ENCODE data around the gene STPG2.
"Not testable (repeated sequence)": the region's sequence is repeated elsewhere in the genome, so short reads cannot be mapped to it uniquely, and the experiment has no call there.

STPG2 gene

GRCh38 chr4:97585274-97585673, 558.0 kb downstream of the STPG2 start:
- no peaks in the 10 kb centered on the region for H3K4me1 ChIP-seq (ENCODE audit: control insufficient read depth, insufficient read depth, low read length)
- H3K9me3 ChIP-seq (ENCODE audit: control insufficient read depth, low read length) = no peaks in the 10 kb centered on the region
- H3K27me3 ChIP-seq (ENCODE audit: control insufficient read depth, insufficient read depth, low read length) = no peaks in the 10 kb centered on the region
- H3K4me3 ChIP-seq (ENCODE audit: low read length) = no peak overlapping the region
- H3K36me3 ChIP-seq (ENCODE audit: control insufficient read depth, insufficient read depth, low read length) = no peaks in the 10 kb centered on the region
- H3K9ac ChIP-seq (ENCODE audit: low read length) = no peak overlapping the region

- H3K36me3 ChIP-seq (ENCODE audit: control insufficient read depth, insufficient read depth, low read length) = no peaks in the 10 kb centered on the region
- no peaks in the 10 kb centered on the region for H3K4me1 ChIP-seq (ENCODE audit: control insufficient read depth, insufficient read depth, low read length)
- no peak overlapping the region for H3K9ac ChIP-seq (ENCODE audit: low read length)
- no peaks in the 10 kb centered on the region for H3K9me3 ChIP-seq (ENCODE audit: control insufficient read depth, low read length)
- H3K27me3 ChIP-seq (ENCODE audit: control insufficient read depth, insufficient read depth, low read length) = no peaks in the 10 kb centered on the region
- H3K4me3 ChIP-seq (ENCODE audit: low read length) = no peak overlapping the region
Observed at GRCh38 chr4:97582890-97583289, 560.4 kb downstream of the STPG2 start.

GRCh38 chr4:97577004-97577403, 566.3 kb downstream of the STPG2 start:
- Histone ChIP-seq H3K4me3 (ENCODE audit: low read length) (no peak overlapping the region), H3K27me3 (ENCODE audit: control insufficient read depth, insufficient read depth, low read length) (no peaks in the 10 kb centered on the region), H3K36me3 (ENCODE audit: control insufficient read depth, insufficient read depth, low read length) (no peaks in the 10 kb centered on the region), H3K9ac (ENCODE audit: low read length) (no peak overlapping the region), H3K4me1 (ENCODE audit: control insufficient read depth, insufficient read depth, low read length) (no peaks in the 10 kb centered on the region), H3K9me3 (ENCODE audit: control insufficient read depth, low read length) (no peaks in the 10 kb centered on the region)

GRCh38 chr4:97560009-97560408, 583.3 kb downstream of the STPG2 start:
- Histone ChIP-seq H3K9ac (ENCODE audit: low read length) (no peak overlapping the region), H3K36me3 (ENCODE audit: control insufficient read depth, insufficient read depth, low read length) (no peaks in the 10 kb centered on the region), H3K4me1 (ENCODE audit: control insufficient read depth, insufficient read depth, low read length) (no peaks in the 10 kb centered on the region), H3K4me3 (ENCODE audit: low read length) (no peak overlapping the region), H3K27me3 (ENCODE audit: control insufficient read depth, insufficient read depth, low read length) (no peaks in the 10 kb centered on the region), H3K9me3 (ENCODE audit: control insufficient read depth, low read length) (no peaks in the 10 kb centered on the region)

GRCh38 chr4:97558204-97558778, 585.0 kb downstream of the STPG2 start:
- Histone ChIP-seq H3K9me3 (ENCODE audit: control insufficient read depth, low read length) (no peaks in the 10 kb centered on the region), H3K27me3 (ENCODE audit: control insufficient read depth, insufficient read depth, low read length) (no peaks in the 10 kb centered on the region), H3K4me3 (ENCODE audit: low read length) (no peak overlapping the region), H3K36me3 (ENCODE audit: control insufficient read depth, insufficient read depth, low read length) (no peaks in the 10 kb centered on the region), H3K4me1 (ENCODE audit: control insufficient read depth, insufficient read depth, low read length) (no peaks in the 10 kb centered on the region), H3K9ac (ENCODE audit: low read length) (no peak overlapping the region)

- not testable (repeated sequence) for H3K27me3 ChIP-seq (ENCODE audit: control insufficient read depth, insufficient read depth, low read length); H3K9ac ChIP-seq (ENCODE audit: low read length); H3K36me3 ChIP-seq (ENCODE audit: control insufficient read depth, insufficient read depth, low read length); H3K9me3 ChIP-seq (ENCODE audit: control insufficient read depth, low read length); H3K4me1 ChIP-seq (ENCODE audit: control insufficient read depth, insufficient read depth, low read length); H3K4me3 ChIP-seq (ENCODE audit: low read length)
Observed at GRCh38 chr4:97550637-97551036, 592.6 kb downstream of the STPG2 start.

- H3K36me3 ChIP-seq (ENCODE audit: control insufficient read depth, insufficient read depth, low read length) = no peaks in the 10 kb centered on the region
- H3K9me3 ChIP-seq (ENCODE audit: control insufficient read depth, low read length) = no peaks in the 10 kb centered on the region
- H3K4me3 ChIP-seq (ENCODE audit: low read length) = no peak overlapping the region
- H3K27me3 ChIP-seq (ENCODE audit: control insufficient read depth, insufficient read depth, low read length) = no peaks in the 10 kb centered on the region
- no peak overlapping the region for H3K9ac ChIP-seq (ENCODE audit: low read length)
- H3K4me1 ChIP-seq (ENCODE audit: control insufficient read depth, insufficient read depth, low read length) = no peaks in the 10 kb centered on the region
Observed at GRCh38 chr4:97548943-97549583, 594.2 kb downstream of the STPG2 start.

GRCh38 chr4:97548186-97548585, 595.1 kb downstream of the STPG2 start:
- H3K27me3 ChIP-seq (ENCODE audit: control insufficient read depth, insufficient read depth, low read length) = no peaks in the 10 kb centered on the region

GRCh38 chr4:97531351-97531750, 611.9 kb downstream of the STPG2 start:
- H3K27me3 ChIP-seq (ENCODE audit: control insufficient read depth, insufficient read depth, low read length) = no peaks in the 10 kb centered on the region
- H3K36me3 ChIP-seq (ENCODE audit: control insufficient read depth, insufficient read depth, low read length) = no peaks in the 10 kb centered on the region
- H3K4me3 ChIP-seq (ENCODE audit: low read length) = no peak overlapping the region
- no peaks in the 10 kb centered on the region for H3K9me3 ChIP-seq (ENCODE audit: control insufficient read depth, low read length)
- H3K4me1 ChIP-seq (ENCODE audit: control insufficient read depth, insufficient read depth, low read length) = no peaks in the 10 kb centered on the region
- no peak overlapping the region for H3K9ac ChIP-seq (ENCODE audit: low read length)

More at GRCh38 chr4:97548186-97548585, 595.1 kb downstream of the STPG2 start:
- Histone ChIP-seq H3K4me3 (ENCODE audit: low read length) (no peak overlapping the region), H3K36me3 (ENCODE audit: control insufficient read depth, insufficient read depth, low read length) (no peaks in the 10 kb centered on the region), H3K4me1 (ENCODE audit: control insufficient read depth, insufficient read depth, low read length) (no peaks in the 10 kb centered on the region), H3K9me3 (ENCODE audit: control insufficient read depth, low read length) (no peaks in the 10 kb centered on the region), H3K9ac (ENCODE audit: low read length) (no peak overlapping the region)

- no peak overlapping the region for H3K9ac ChIP-seq (ENCODE audit: low read length)
- H3K27me3 ChIP-seq (ENCODE audit: control insufficient read depth, insufficient read depth, low read length) = no peaks in the 10 kb centered on the region
- no peaks in the 10 kb centered on the region for H3K4me1 ChIP-seq (ENCODE audit: control insufficient read depth, insufficient read depth, low read length)
- no peaks in the 10 kb centered on the region for H3K9me3 ChIP-seq (ENCODE audit: control insufficient read depth, low read length)
- no peak overlapping the region for H3K4me3 ChIP-seq (ENCODE audit: low read length)
- no peaks in the 10 kb centered on the region for H3K36me3 ChIP-seq (ENCODE audit: control insufficient read depth, insufficient read depth, low read length)
Observed at GRCh38 chr4:97530676-97531075, 612.6 kb downstream of the STPG2 start.

GRCh38 chr4:97525236-97525635, 618.0 kb downstream of the STPG2 start:
- no peak overlapping the region for H3K4me3 ChIP-seq (ENCODE audit: low read length)
- no peak overlapping the region for H3K9ac ChIP-seq (ENCODE audit: low read length)
- H3K27me3 ChIP-seq (ENCODE audit: control insufficient read depth, insufficient read depth, low read length) = no peaks in the 10 kb centered on the region
- H3K9me3 ChIP-seq (ENCODE audit: control insufficient read depth, low read length) = no peaks in the 10 kb centered on the region
- no peaks in the 10 kb centered on the region for H3K4me1 ChIP-seq (ENCODE audit: control insufficient read depth, insufficient read depth, low read length)
- no peaks in the 10 kb centered on the region for H3K36me3 ChIP-seq (ENCODE audit: control insufficient read depth, insufficient read depth, low read length)

- Histone ChIP-seq H3K9me3 (ENCODE audit: control insufficient read depth, low read length) (no peaks in the 10 kb centered on the region), H3K36me3 (ENCODE audit: control insufficient read depth, insufficient read depth, low read length) (no peaks in the 10 kb centered on the region), H3K4me3 (ENCODE audit: low read length) (no peak overlapping the region), H3K27me3 (ENCODE audit: control insufficient read depth, insufficient read depth, low read length) (no peaks in the 10 kb centered on the region), H3K9ac (ENCODE audit: low read length) (no peak overlapping the region), H3K4me1 (ENCODE audit: control insufficient read depth, insufficient read depth, low read length) (no peaks in the 10 kb centered on the region)
Observed at GRCh38 chr4:97517939-97518338, 625.3 kb downstream of the STPG2 start.

- Histone ChIP-seq H3K9me3 (ENCODE audit: control insufficient read depth, low read length) (no peaks in the 10 kb centered on the region), H3K4me1 (ENCODE audit: control insufficient read depth, insufficient read depth, low read length) (no peaks in the 10 kb centered on the region), H3K27me3 (ENCODE audit: control insufficient read depth, insufficient read depth, low read length) (no peaks in the 10 kb centered on the region), H3K36me3 (ENCODE audit: control insufficient read depth, insufficient read depth, low read length) (no peaks in the 10 kb centered on the region), H3K4me3 (ENCODE audit: low read length) (no peak overlapping the region), H3K9ac (ENCODE audit: low read length) (no peak overlapping the region)
Observed at GRCh38 chr4:97513917-97514316, 629.4 kb downstream of the STPG2 start.
